IPS-18a (cell line): ENCODE data around the gene PFDN4.
"Not testable (repeated sequence)": the region's sequence is repeated elsewhere in the genome, so short reads cannot be mapped to it uniquely, and the experiment has no call there.

Experiments
- H3K27ac ChIP-seq: one replicate; pipeline ENCODE4 v1.5.1; 2013; ENCODE audit warnings: low read length
- H3K27me3 ChIP-seq: one replicate; pipeline ENCODE4 v1.6.1; 2013; ENCODE audit warnings: mild to moderate bottlenecking, low read length; ENCODE audit not compliant: control insufficient read depth, insufficient read depth
- H3K36me3 ChIP-seq: one replicate; pipeline ENCODE4 v1.6.1; 2013; ENCODE audit warnings: low read depth, low read length; ENCODE audit not compliant: control insufficient read depth
- H3K4me1 ChIP-seq: one replicate; pipeline ENCODE4 v1.6.1; 2013; ENCODE audit warnings: low read depth, low read length; ENCODE audit not compliant: control insufficient read depth
- H3K4me3 ChIP-seq: one replicate; pipeline ENCODE4 v1.5.1; 2013; ENCODE audit warnings: low read length
- H3K9ac ChIP-seq: one replicate; pipeline ENCODE4 v1.6.1; 2013; ENCODE audit warnings: mild to moderate bottlenecking, low read length, moderate library complexity
- H3K9me3 ChIP-seq: one replicate; pipeline ENCODE4 v1.6.1; 2013; ENCODE audit warnings: low read depth, low read length; ENCODE audit not compliant: control insufficient read depth

PFDN4 gene

GRCh38 chr20:54237116-54237943 lies 29.4 kb downstream of the PFDN4 start:
- Histone ChIP-seq H3K36me3 (no peaks in the 10 kb centered on the region), H3K9me3 (no peaks in the 10 kb centered on the region), H3K27ac (no peak overlapping the region), H3K4me3 (no peak overlapping the region), H3K9ac (no peak overlapping the region), H3K27me3 (no peaks in the 10 kb centered on the region), H3K4me1 (no peaks in the 10 kb centered on the region)

DNA sequence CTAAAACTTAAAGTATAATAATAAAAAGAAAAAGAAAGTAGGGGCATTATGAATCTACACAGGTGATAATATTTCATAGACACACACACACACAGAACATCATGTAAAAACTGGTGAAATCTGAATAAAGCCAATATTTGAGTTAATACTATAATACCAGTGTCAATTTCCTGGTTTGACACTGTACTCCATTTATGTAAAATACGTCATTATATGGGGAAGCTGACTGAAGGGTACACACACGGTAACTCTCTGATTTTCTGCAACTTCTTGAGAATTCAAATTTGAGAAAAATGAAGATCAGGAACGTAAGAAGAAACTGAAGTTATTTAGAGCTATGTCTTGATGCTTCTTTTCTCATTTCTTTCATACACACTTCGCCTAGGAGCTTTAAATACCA lies 36.2 kb downstream of the PFDN4 start:
- Histone ChIP-seq H3K9ac (no peak overlapping the region), H3K9me3 (no peaks in the 10 kb centered on the region), H3K27ac (no peak overlapping the region), H3K4me1 (no peaks in the 10 kb centered on the region), H3K36me3 (no peaks in the 10 kb centered on the region), H3K27me3 (no peaks in the 10 kb centered on the region), H3K4me3 (no peak overlapping the region)

DNA sequence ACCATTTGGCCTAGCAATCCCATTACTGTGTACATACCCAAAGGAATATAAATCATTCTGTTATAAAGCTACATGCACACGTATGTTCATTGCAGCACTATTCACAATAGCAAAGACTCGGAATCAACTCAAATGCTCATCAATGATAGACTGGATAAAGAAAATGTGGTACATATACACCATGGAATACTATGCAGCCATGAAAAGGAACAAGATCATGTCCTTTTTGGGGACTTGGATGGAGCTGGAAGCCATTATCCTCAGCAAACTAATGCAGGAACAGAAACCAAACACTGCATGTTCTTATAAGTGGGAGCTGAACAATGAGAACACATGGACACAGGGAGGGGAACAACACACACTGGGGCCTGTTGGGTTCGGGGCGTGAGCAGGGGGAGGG lies 40.8 kb downstream of the PFDN4 start:
- H3K27me3 ChIP-seq, H3K9me3 ChIP-seq, H3K27ac ChIP-seq, H3K36me3 ChIP-seq, H3K4me3 ChIP-seq, H3K4me1 ChIP-seq, H3K9ac ChIP-seq: not testable (repeated sequence)

DNA sequence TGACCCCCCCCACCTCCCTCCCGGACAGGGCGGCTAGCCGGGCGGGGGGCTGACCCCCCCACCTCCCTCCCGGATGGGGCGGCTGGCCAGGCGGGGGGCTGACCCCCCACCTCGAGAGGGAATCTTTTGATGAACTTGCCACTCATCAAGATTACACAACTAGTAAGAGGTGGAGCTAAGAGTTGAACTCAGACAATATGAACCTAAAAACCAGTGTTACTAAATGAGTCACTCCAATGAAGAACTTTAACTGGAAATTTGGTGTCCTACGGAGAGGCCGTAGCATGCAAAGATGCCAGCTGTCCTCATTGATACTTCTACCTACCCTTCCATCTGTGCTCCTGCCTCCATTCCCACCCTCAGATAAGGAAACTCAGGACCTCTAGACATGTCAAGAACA lies 42.8 kb downstream of the PFDN4 start:
- no peak overlapping the region for H3K27ac ChIP-seq
- H3K36me3 ChIP-seq, result no peaks in the 10 kb centered on the region
- no peaks in the 10 kb centered on the region for H3K9me3 ChIP-seq
- H3K4me1 ChIP-seq, result no peaks in the 10 kb centered on the region
- no peak overlapping the region for H3K9ac ChIP-seq
- no peaks in the 10 kb centered on the region for H3K27me3 ChIP-seq
- H3K4me3 ChIP-seq, result no peak overlapping the region

DNA sequence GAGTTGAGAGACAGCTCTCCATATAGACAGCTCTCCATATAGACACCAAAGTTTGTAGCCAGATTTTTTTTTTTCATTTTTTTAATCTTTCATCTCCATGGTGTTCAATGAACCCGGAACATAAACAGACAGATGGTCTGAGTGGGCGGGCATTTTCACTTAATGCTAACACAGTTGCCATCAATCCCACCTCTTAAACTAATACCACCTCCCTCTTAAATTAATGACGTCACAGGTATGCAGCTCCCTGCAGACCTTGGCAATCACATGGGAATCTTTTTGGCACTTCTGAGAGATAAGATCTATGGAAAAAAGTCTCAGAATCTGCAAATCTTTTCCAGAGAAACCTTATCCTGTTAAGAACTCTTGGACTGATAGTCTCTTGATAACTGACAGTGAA lies 43.2 kb downstream of the PFDN4 start:
- no peak overlapping the region for H3K27ac ChIP-seq
- H3K27me3 ChIP-seq, result no peaks in the 10 kb centered on the region
- no peaks in the 10 kb centered on the region for H3K36me3 ChIP-seq
- no peaks in the 10 kb centered on the region for H3K9me3 ChIP-seq
- no peaks in the 10 kb centered on the region for H3K4me1 ChIP-seq
- no peak overlapping the region for H3K9ac ChIP-seq
- H3K4me3 ChIP-seq, result no peak overlapping the region

DNA sequence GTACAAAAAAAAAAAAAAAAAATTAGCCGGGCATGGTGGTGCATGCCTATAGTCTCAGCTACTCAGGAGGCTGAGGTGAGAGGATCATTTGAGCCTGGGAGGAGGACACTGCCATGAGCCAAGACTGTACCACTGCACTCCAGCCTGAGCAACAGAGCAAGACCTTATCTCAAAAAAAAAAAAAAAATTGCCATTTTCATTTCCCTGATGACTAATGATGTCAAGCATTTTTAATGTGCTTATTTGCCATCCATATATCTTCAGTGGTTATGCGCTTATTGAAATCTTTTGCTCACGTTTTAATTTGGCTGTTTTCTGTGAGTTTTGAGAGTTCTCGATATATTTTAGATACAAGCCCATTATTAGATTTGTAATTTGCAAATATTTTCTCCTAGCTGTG lies 46.7 kb downstream of the PFDN4 start:
- no peaks in the 10 kb centered on the region for H3K4me1 ChIP-seq
- H3K9me3 ChIP-seq, result no peaks in the 10 kb centered on the region
- H3K27me3 ChIP-seq, result no peaks in the 10 kb centered on the region
- no peaks in the 10 kb centered on the region for H3K36me3 ChIP-seq
- H3K9ac ChIP-seq, result no peak overlapping the region
- H3K4me3 ChIP-seq, result no peak overlapping the region
- H3K27ac ChIP-seq, result no peak overlapping the region

DNA sequence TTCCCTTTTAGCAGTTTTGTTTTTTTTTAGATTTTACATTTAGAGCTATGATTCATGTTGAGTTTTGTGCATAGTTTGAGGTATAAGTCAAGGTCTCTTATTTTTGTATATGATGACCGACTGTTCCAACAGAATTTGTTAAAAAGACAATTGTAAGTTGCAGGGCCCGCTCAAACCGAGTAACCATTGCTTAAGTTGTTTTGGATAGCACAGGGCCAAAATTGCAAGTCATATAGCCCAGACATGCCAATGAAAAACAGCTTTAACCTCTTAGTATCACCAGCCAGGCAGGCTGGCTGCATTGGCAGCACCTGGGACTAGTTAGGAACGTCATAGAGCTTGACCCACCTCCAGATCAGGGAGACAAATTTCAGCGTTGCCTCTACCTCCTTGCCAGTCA lies 47.3 kb downstream of the PFDN4 start:
- Histone ChIP-seq H3K9me3 (no peaks in the 10 kb centered on the region), H3K36me3 (no peaks in the 10 kb centered on the region), H3K4me3 (no peak overlapping the region), H3K9ac (no peak overlapping the region), H3K27me3 (no peaks in the 10 kb centered on the region), H3K27ac (no peak overlapping the region), H3K4me1 (no peaks in the 10 kb centered on the region)

DNA sequence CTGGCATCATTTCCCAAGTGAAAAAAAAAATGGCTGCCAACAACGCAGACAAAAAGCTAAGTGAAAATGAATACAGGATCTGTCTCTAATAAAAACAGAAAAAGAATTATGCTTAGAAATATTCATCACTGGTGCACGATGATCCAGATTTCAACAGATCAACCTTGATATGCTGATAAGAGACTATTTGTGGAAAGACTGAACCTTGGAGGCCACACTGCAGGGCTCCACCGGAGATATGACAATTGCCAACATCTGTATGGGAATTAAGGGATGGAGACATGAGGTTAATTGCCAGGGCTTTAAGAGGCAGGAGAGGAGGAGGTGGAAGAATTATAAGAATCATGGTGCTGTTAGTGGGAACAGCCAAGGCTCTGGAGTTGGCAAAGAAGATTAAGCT lies 48.3 kb downstream of the PFDN4 start:
- Histone ChIP-seq H3K27me3 (no peaks in the 10 kb centered on the region), H3K4me1 (no peaks in the 10 kb centered on the region), H3K27ac (no peak overlapping the region), H3K9ac (no peak overlapping the region), H3K9me3 (no peaks in the 10 kb centered on the region), H3K4me3 (no peak overlapping the region), H3K36me3 (no peaks in the 10 kb centered on the region)

DNA sequence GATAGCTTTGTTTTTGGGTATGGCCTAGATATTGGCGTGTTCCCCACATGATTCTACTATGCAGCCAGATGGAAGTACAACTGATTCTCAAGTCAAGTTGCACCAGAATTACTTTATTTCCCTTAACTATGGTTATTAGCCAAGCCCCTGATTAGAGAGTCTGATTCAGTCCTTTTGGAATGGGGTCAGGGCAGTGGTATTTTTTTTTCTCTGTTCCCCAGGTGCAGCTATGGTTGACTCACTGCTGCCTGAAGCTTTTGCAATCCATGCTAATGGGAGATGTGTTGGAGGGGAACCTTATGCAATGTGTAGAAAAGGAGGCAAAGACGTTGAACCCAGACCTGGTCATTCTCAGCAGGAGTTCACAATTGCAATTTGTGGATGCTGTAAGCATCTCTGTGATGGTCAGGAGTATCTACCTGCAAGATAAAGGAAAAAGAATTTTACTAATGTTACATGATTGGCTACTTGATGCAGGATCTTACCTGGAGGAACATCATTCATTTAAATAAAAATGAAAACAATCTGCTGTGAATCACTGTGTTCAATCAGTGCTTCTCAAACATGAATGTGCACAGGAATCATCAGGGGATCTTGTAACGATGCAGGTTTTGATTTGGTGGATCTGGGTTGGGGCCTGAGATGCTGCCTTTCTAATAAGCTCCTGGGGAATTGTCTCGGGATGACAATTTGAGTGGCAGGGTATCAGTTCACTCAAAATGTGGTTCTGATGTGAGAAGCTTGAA lies 49.4 kb downstream of the PFDN4 start:
- Histone ChIP-seq H3K9me3 (no peaks in the 10 kb centered on the region), H3K36me3 (no peaks in the 10 kb centered on the region), H3K4me1 (no peaks in the 10 kb centered on the region), H3K4me3 (no peak overlapping the region), H3K27ac (no peak overlapping the region), H3K9ac (no peak overlapping the region), H3K27me3 (no peaks in the 10 kb centered on the region)

GRCh38 chr20:54260116-54260515 lies 52.2 kb downstream of the PFDN4 start:
- no peaks in the 10 kb centered on the region for H3K36me3 ChIP-seq
- no peak overlapping the region for H3K27ac ChIP-seq
- no peaks in the 10 kb centered on the region for H3K4me1 ChIP-seq
- H3K4me3 ChIP-seq, result no peak overlapping the region
- no peaks in the 10 kb centered on the region for H3K27me3 ChIP-seq
- H3K9me3 ChIP-seq, result no peaks in the 10 kb centered on the region
- H3K9ac ChIP-seq, result no peak overlapping the region

- H3K4me1 ChIP-seq, result peaks cover 9% of the 10 kb centered on the region
- no peaks in the 10 kb centered on the region for H3K36me3 ChIP-seq
- H3K27me3 ChIP-seq, result no peaks in the 10 kb centered on the region
- H3K9me3 ChIP-seq, result no peaks in the 10 kb centered on the region
- H3K4me3 ChIP-seq, result no peak overlapping the region
- no peak overlapping the region for H3K27ac ChIP-seq
- no peak overlapping the region for H3K9ac ChIP-seq
Measured at GRCh38 chr20:54262671-54263070, 54.8 kb downstream of the PFDN4 start.
